ENCODE data around the gene UGT2A2.
"Not testable (repeated sequence)": the region's sequence is repeated elsewhere in the genome, so short reads cannot be mapped to it uniquely, and the experiment has no call there.

Gene UGT2A2

DNA sequence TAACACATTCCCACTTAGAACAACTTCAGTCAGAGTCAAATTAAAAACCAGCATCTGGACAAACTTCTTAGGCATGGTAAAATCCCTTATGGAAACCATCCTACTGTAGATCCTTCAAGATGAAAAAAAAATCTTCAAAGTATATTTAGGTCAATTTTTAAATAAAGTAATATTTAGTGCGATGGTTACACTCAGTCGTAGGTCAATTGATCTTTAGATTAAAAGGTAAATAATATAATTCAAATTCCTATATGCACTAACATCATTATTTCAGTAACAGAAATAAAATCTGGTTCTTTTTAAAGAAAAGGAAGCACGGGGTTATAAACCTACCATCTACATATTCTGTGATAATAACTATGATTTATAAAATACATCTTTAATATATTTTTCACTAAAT is at the start of gene UGT2A2:
TSS of gene UGT2A2 (minus strand) at position 101 of the 400 bp plus-strand sequence. CDS start at position 99, 2 bp downstream.
- DNase-seq = no peak

DNA sequence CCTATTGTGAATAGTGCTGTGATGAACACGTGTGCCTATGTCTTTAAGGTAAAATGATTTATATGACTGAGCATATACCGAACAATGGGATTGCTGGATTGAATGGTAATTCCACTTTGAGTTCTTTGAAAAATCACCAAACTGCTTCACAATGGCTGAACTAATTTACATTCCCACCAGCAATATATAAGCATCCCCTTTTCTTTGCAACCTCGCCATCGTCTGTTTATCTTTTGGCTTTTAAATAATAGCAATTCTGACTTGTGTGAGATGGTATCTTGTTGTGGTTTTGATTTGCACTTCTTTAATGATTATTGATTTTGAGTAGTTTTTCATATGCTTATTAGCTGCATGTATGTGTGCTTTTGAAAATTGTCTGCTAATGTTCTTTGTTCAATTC is 45.4 kb upstream of the UGT2A2 start:
- no peak for DNase-seq

DNA sequence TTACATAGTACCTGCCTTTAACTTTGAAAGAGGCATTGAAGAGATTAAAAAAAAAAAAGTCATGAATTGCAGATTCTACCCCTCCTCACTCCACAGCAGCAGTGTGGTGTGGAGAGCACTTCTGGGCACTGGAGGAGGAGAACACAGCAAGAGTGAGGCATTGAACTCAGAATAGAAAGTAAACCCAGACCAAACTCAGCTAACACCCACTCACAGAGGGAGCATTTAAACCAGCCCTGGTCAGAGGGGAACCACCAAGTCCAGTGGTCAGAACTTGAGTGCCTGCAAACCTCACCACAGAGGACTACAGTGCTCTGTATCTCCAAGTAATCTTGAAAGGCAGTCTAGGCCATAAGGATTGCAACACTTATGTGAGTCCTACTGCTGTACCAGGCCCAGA is 29.2 kb upstream of the UGT2A2 start:
- no peak for DNase-seq

DNA sequence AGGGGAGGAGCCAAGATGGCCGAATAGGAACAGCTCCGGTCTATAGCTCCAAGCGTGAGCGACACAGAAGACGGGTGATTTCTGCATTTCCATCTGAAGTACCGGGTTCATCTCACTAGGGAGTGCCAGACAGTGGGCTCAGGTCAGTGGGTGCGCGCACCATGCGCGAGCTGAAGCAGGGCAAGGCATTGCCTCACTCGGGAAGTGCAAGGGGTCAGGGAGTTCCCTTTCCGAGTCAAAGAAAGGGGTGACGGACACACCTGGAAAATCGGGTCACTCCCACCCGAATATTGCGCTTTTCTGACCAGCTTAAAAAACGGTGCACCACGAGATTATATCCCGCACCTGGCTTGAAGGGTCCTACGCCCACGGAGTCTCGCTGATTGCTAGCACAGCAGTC is 24.6 kb upstream of the UGT2A2 start:
- not testable (repeated sequence) for DNase-seq

DNA sequence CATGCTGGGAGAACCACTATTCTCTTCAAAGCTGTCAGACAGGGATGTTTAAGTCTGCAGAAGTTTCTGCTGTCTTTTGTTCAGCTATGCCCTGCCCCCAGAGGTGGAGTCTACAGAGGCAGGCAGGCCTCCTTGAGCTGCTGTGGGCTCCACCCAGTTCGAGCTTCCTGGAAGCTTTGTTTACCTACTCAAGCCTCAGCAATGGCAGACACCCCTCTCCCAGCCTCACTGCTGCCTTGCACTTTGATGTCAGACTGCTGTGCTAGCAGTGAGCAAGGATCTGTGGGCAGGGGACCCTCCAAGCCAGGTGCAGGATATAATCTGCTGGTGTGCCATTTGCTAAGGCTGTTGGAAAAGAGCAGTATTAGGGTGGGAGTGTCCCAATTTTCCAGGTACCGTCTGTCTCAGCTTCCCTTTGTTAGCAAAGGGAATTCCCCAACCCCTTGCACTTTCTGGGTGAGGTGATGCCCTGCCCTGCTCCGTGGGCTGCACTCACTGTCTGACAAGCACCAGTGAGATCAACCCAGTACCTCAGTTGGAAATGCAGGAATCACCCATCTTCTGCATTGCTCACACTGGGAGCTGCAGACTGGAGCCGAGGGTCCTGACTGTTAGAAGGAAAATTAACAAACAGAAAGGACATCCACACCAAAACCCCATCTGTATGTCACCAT is 21.8 kb upstream of the UGT2A2 start:
- peak in 2 of 4 experiments; percentile 1 to 12 for DNase-seq

DNA sequence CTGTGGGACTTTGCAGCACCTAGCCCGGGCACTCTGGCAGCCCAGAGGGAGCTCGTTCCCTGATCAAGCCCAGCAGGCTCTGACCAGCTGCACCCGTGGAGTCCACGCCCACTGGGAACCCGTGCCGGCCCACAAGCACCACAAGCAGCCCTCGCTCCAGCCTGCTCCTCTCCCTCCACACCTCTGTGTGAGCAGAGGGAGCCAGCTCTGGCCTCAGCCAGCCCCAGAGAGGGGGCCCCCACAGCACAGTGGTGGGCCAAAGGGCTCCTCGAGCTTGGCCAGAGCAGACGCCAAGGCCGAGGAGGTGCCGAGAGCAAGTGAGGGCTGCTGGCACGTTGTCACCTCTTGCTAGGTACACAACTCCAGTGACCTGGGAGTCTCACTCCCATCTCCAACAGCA is 18.7 kb upstream of the UGT2A2 start:
- no peak for DNase-seq

DNA sequence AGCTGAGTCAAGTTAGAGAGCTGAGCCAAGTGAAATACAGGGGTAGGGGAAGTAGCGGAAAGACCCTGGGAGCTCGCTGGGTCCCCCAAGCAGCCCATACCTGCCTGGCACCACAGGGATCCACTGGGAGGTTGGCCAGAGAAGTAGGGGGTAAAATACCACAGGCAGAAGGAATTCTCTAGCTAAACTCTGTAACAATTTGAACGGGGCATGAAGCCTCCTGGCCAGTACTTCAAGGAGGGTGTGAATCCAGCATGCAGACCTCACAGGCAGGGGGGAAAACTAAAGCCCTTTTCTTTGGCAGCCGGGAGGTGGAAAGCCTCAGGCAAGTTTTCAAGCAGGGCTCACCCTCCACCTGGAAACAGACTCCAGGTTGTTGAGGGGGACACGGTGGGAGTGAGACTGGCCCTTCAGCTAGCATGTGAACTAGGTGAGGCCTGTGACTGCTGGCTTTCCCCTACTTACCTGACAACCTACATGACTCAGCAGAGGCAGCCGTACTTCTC is 17.3 kb upstream of the UGT2A2 start:
- DNase-seq = no peak

DNA sequence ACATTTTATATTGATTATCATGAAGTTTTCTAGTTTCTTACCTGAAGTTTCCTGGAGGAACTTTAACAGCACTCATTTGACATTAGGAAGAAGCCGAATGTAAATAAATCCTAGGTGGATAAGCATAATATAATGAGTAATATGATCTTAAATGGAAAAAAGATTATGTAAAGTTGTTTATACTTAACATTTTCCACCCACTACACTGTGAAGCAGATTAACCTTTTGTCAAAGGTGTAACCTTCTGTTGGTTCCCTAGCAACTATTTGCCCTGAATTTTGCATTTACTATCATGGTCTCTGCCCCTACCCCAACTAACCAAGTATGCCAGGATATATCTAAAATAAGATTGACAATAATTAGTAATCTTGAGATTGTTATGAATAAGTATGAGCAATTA is 13.7 kb upstream of the UGT2A2 start, which contains the start of gene UGT2A1:
TSS of gene UGT2A1 (minus strand) at position 101 of the 400 bp plus-strand sequence. CDS start 5,603 bp downstream, outside the sequence.
- DNase-seq = no peak

DNA sequence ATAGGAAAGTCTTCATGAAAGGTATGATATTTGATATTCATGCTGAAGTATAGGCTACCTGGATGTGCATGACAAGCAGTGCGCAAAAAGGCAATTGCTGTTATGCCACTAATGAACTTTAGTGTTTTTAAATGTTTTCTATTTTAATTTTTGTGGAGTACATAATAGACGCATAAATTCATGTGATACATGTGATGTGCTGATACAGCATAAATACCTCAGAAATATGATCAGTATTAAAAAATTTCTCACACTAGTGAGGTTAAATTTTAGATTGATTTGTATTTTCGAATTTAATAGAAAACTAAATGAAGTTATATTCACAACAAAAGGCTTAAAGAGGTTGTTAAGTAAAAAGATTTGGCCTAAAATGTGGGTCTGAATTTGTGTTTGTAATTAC is 11.4 kb upstream of the UGT2A2 start:
- no peak for DNase-seq

DNA sequence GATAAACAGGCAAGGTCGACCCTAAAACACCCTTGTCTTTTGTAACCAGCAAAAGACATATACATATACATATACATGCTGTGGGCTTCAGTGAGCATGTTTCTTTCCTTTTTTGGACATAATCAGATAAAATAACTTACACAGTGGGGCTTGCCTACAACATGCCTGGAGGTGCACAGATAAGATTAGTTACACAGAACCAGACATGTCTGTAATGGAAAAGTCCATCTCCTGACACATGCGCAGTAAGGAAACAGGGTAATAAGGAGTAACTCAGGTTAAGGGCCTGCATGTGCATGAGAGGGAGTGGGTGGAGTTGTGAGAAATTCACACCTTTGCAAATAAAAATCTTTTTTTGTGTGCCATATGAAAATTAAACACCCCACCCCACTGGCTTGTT is 10.2 kb upstream of the UGT2A2 start:
- DNase-seq = no peak

DNA sequence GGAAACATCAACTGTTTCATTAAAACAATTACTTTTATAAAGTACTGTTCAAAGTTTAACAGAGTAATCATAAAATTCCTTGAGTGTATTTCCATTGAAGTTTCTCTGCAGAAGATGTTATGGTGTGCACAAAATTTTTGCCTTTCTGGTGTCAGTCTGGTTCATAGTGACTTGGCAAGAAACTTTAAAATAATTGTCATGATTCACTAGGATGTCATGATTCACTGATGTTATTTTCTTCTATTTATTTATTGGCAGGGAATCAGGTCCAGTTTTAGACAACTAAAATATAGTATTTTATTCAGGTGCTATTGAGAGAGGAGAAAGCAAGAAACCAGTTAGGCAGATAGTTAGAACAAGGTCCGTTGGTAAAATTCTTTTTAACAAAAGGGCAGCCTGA is 9.8 kb upstream of the UGT2A2 start:
- no peak for DNase-seq

DNA sequence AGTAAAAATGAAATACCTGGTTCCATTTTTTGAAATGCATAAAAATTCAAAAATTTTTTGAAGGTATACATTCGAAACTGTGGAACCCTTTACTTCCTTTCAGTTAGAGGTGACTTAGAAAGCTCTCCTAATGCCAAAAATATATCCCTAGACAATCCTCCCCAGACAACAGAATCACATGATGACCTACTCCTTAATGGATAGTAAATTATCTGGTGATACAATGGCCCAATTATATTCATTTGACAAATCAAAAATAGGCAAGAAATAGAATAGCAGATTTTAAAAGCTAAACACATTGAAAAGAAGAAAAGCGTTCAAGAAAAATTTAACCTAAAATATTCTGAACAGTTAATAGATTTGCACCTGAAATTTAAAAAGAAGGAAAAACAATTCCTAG is 3.5 kb upstream of the UGT2A2 start:
- no peak for DNase-seq

DNA sequence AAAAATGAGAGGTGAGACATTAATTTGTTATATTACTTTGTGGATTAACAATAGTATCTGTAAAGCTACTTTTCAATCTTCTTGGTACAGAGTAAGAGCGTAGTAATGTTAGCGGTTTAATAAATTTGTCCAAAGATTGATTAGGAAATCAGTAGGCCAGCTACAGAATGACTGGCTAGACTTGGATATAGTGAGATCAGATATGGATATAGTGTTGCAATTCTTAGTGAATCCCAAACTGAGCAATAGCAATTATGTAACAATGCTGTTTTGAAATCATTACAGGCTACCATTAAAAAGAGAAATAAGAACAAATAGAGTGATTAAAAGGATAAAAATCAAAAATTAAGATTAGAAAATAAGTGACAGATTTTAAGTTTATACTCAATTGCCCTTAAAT is 847 bp upstream of the UGT2A2 start:
- DNase-seq = no peak

DNA sequence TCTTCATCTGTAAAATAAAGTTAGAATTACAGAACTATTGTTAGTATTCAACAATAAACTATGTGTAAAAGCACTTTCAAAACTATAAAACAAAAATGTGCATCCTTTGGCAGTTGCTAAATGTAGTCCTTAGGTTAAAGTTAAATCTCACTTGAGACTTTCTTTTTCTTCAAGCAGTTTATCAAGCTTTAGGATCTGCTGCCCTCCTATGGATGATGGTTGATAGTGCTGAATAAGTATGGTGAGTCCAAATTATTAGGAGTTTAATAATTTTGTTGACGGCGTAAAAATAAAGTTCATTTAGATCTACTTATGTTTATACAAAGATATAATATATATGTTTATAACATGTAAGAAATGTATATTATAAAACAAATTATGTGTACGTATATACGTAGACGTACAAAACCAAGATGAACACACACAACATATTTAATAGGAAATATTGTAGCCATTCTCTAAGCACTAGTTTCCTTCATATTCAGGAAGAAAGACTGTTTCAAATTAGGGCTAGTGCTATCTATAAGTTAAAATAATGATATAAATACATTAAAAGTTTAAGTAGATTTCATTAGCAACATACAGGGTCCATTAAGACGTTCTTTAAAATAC is 22.3 kb downstream of the UGT2A2 start:
- DNase-seq = no peak

DNA sequence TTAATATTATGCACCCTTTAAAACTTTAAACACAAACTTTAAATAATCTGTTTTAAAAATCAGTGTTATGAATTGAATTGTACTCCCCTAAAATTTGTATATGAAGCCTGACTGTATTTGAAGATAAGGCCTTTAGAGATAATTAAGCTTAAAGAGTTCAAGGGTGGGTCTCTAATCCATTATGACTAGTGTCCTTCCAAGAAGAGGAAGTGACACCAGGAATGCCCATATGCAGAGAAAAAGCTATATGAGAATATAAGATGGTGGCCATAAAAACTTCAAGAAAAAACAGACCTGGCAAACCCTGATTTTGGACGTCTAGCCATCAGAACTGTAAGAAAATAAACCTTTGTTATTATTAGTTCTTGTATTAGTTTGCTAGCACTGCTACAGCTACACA is 29.0 kb downstream of the UGT2A2 start:
- no peak for DNase-seq

DNA sequence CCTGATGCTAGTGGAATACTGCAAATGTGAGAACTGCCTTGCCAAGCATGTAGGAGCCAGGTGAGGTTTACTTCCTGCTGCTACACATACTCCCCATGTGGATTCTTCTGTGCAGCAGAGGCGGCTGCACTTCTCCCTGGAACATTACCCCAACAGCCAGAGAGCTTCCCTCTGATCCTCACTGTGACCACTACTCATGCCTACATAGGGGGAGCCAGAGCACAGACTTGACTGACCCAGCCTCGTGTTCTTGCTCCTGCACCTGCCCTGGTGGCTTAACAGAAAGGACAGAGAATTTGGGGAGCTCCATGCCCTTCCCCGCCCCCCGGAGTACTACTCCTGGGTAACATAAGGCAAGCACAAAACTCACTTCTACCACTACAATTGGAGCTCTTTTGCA is 38.4 kb downstream of the UGT2A2 start:
- no peak for DNase-seq

DNA sequence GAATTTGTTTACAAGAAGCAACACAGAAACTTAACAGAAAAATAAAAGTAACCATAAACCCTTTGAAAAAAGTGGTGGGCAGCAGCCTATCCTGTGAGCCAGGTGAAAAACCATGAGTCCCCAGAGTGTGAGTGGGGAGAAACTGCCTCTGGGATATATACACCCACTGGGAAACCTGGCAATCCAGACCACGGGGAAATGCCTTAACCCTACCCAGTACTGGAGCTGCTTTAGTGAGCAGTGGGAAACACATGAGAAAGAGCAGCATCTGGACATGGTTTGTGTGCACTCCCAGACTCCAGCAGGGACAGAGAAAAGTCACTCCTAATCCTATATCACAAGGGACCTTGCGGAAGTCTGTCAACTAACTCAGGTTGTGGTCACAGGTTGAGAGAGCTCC is 39.4 kb downstream of the UGT2A2 start:
- DNase-seq = no peak

DNA sequence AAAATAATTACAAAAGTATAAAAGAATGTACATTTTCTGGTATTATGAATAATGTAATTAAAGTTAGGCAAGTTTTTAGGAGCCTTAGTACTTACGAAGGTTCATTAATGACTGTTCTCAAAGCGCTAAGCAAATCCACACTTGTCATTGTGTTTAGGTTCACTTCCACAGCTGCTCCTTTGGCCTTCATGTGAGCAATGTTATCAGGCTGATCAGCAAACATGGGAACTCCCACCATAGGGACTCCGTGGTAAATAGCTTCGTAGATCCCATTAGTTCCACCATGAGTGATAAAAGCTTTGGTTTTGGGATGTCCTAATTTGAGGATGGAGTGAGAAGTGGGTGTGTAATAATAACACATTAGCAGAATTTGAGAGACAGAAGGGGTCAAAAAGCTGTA is 45.1 kb downstream of the UGT2A2 start:
- DNase-seq = no peak

DNA sequence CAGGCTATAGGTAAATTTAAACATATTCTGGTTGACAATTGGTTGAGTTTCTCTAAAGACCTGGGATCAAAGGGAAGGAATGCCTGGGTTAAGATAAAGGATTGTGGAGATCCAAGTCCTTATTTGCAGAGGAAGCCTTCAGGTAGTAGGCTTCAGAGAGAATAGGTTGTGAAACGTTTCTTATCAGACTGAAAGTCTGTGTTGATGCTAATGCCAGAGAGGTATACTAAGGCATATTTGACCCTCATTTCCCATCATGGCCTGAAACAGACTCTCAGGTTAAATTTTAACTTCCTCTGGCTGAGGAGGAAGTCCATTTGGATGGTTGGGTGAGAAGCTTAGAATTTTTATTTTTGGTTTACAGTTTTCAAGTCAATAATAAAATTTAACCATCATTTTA is 48.1 kb downstream of the UGT2A2 start:
- DNase-seq = no peak

DNA sequence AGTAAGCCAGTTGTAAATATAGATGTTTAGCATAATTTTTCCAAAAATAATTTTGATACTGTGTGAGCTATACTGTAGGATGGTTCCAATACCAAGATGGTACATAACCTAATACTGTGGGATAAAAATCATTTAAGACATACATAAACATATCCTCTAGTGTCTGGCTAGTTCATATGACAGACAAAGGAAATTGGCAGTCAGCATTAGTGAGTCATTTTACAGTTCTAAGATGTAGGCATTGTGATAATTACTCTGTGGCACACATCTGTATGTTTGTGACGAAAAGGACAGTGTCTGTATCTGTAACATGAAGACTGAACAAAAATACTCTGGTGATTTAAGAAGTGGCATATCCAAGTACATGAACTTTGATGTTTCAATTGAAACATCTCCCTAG is 49.6 kb downstream of the UGT2A2 start:
- DNase-seq = no peak

DNA sequence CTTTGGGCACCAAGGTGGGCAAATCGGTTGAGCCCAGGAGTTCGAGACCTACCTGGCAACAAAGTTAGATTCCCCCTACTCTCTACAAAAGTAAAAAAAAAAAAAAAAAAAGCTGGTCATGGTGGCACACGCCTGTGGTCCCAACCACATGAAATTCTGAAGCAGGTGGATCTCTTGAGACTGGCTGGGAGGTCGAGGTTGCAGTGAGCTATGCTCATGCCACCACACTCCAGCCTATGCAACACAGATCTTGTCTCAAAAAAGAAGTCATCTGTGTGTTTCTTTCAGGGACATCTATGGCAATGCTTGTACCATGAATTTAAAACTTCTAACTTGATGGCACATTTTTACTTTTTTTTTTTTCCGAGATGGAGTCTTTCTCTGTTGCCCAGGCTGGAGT is 55.3 kb downstream of the UGT2A2 start:
- no peak for DNase-seq

DNA sequence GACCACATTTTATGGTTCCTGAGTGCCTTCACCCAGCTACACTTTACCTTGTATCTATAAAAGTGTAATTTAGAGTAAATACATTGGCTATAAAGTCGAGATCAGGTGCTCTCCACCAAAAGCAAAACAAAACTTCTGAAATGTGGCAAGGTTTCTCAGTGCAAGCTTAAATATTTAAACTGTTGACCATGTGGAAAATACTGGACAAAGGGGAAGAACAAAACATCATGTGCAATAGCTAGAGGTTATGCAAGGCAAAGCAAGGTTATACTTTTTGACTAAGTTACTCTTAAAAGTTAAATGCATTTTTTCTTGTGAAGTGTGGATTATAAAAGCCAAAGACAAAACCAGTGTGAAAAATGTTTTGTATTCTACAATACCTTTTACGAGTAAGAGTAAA is 55.9 kb downstream of the UGT2A2 start:
- DNase-seq = no peak

DNA sequence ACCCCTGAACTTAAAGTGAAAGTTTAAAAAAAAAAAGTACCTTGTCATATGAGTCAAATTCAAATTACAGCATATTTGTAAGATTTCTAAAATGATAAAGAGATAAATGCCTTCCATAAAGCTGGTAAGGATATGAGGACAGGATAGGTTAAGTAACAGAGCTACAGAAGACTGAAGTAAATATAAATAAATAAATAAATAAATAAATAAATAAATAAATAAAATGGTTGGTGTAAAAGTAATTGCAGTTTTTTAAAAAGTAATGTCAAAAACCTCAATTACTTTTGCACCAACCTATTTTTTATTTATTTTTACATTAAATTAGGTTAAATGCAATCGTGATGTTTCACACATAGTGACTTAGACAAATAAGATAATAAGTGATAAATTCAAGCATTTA is 62.2 kb downstream of the UGT2A2 start:
- no peak for DNase-seq

DNA sequence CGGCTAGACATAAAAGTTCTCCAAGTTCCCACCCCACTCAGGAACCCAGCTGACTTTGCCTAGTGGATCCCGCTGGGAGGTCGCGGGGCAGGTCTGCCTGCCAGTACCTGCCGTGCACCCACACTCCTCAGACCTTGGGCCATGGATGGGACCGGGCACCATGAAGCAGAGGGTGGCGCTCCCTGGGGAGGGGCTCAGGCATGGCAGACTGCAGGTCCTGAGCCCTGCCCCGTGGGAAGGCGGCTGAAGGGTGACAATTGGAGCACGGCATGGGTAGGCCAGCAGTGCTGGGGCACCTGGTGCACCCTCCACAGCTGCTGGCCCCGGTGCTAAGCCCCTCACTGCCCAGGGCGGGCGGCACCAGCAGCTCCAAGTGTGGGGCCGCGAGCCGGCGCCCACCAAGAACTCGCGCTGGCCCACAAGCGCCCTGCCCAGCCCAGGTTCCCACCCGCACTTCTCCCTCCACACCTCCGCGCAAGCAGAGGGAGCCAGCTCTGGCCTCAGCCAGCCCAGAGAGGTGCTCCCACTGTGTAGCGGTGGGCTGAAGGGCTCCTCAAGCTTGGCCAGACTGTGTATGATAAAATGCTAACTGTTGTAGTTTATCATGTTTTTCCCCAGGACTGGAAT is 63.1 kb downstream of the UGT2A2 start:
- DNase-seq = peak in 1 of 4 experiments; percentile 0
